Osteoblast (primary cell): ENCODE data around the gene LIPI. TPM values are rescaled to one million over a fixed set of nuclear protein-coding genes. Genes with fewer than 3 reads are reported as not detected.

Source experiments
- DNase-seq: peaks from one replicate; pipeline ENCODE4 v3.0.0; 2011; ENCODE audit warnings: low spot score, mixed read lengths; ENCODE audit not compliant: insufficient read length; ENCODE audit errors: missing footprints
- H2AFZ ChIP-seq: 2 replicates; pipeline ENCODE4 v1.6.0; 2011; ENCODE audit warnings: mild to moderate bottlenecking, low read length
- H3K27ac ChIP-seq: 2 replicates; pipeline ENCODE4 v1.5.1; 2011; ENCODE audit warnings: mild to moderate bottlenecking, low read depth, low read length, moderate library complexity
- H3K27me3 ChIP-seq: 2 replicates; pipeline ENCODE4 v1.6.0; 2012; ENCODE audit warnings: mild to moderate bottlenecking, control low read depth, inconsistent platforms, low read length, moderate library complexity; ENCODE audit not compliant: insufficient read depth
- H3K36me3 ChIP-seq: 2 replicates; pipeline ENCODE4 v1.5.1; 2011; ENCODE audit warnings: mild to moderate bottlenecking, low read length, control low read depth, moderate library complexity; ENCODE audit not compliant: insufficient read depth
- H3K4me1 ChIP-seq: 2 replicates; pipeline ENCODE4 v1.5.1; 2011; ENCODE audit warnings: mild to moderate bottlenecking, low read length, control low read depth, moderate library complexity; ENCODE audit not compliant: insufficient read depth
- H3K4me2 ChIP-seq: 2 replicates; pipeline ENCODE4 v1.6.0; 2011; ENCODE audit warnings: mild to moderate bottlenecking, low read length; ENCODE audit not compliant: insufficient read depth
- H3K4me3 ChIP-seq: fragments of 200-600 bp; sonication (generic); 3 replicates; pipeline ENCODE4 v1.5.1; 2012; ENCODE audit warnings: mild to moderate bottlenecking, low read length, inconsistent platforms; ENCODE audit not compliant: insufficient read depth
- H3K79me2 ChIP-seq: 2 replicates; pipeline ENCODE4 v1.6.0; 2012; ENCODE audit warnings: mild to moderate bottlenecking, low read length, control low read depth, inconsistent platforms; ENCODE audit not compliant: insufficient read depth
- H3K9me3 ChIP-seq: 2 replicates; pipeline ENCODE4 v1.5.1; 2011; ENCODE audit warnings: low read depth, low read length, control low read depth
- H4K20me1 ChIP-seq: 2 replicates; pipeline ENCODE4 v1.6.0; 2012; ENCODE audit warnings: mild to moderate bottlenecking, low read length, control low read depth; ENCODE audit not compliant: insufficient read depth
- total RNA-seq: library from RNA; depleted of rRNA; stranded (reverse); fragments of >200 nt; gene quantifications from 2 replicates; pipeline ENCODE4 v1.2.3, GENCODE V29; 2012
- TF ChIP-seq, protein P1 (sequence below): IDR thresholded peaks from 2 replicates; pipeline ENCODE4 v1.5.1; 2011; ENCODE audit warnings: mild to moderate bottlenecking, low read depth, low read length, moderate library complexity; ENCODE audit errors: extremely low read depth

LIPI gene
- total RNA-seq, 1 donor = not detected

DNA sequence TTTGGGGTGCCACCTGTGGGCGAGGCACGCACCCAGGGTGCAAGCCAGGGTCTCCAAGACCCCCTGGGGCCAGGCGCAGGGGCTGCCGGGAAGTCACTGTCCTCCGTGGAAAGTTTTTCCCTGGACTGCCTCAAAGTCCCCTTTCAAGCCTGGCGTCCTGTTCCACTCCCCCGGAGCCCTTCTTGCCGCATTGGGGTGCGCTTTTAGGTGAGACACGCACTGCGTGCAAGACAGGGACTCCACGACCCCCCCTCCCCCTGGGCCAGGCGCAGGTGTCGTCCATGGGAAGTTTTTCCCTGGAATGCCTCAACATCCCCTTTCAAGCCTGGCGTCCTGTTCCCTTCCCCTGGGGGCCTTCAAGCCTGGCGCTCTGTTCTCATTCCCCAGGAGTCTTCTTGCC, 137.1 kb downstream of the LIPI start:
- H3K27me3 ChIP-seq = no peaks in the 10 kb centered on the region
- H3K4me3 ChIP-seq = no peak overlapping the region
- H3K36me3 ChIP-seq = no peaks in the 10 kb centered on the region
- H3K79me2 ChIP-seq = no peaks in the 10 kb centered on the region
- no peaks in the 10 kb centered on the region for H3K9me3 ChIP-seq
- H4K20me1 ChIP-seq = no peaks in the 10 kb centered on the region
- TF ChIP-seq, protein P1, sequence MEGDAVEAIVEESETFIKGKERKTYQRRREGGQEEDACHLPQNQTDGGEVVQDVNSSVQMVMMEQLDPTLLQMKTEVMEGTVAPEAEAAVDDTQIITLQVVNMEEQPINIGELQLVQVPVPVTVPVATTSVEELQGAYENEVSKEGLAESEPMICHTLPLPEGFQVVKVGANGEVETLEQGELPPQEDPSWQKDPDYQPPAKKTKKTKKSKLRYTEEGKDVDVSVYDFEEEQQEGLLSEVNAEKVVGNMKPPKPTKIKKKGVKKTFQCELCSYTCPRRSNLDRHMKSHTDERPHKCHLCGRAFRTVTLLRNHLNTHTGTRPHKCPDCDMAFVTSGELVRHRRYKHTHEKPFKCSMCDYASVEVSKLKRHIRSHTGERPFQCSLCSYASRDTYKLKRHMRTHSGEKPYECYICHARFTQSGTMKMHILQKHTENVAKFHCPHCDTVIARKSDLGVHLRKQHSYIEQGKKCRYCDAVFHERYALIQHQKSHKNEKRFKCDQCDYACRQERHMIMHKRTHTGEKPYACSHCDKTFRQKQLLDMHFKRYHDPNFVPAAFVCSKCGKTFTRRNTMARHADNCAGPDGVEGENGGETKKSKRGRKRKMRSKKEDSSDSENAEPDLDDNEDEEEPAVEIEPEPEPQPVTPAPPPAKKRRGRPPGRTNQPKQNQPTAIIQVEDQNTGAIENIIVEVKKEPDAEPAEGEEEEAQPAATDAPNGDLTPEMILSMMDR = no peak
- H3K27ac ChIP-seq = no peak overlapping the region
- no peak for DNase-seq
- H3K4me1 ChIP-seq = no peaks in the 10 kb centered on the region
- no peak overlapping the region for H3K4me2 ChIP-seq
- no peak overlapping the region for H2AFZ ChIP-seq

DNA sequence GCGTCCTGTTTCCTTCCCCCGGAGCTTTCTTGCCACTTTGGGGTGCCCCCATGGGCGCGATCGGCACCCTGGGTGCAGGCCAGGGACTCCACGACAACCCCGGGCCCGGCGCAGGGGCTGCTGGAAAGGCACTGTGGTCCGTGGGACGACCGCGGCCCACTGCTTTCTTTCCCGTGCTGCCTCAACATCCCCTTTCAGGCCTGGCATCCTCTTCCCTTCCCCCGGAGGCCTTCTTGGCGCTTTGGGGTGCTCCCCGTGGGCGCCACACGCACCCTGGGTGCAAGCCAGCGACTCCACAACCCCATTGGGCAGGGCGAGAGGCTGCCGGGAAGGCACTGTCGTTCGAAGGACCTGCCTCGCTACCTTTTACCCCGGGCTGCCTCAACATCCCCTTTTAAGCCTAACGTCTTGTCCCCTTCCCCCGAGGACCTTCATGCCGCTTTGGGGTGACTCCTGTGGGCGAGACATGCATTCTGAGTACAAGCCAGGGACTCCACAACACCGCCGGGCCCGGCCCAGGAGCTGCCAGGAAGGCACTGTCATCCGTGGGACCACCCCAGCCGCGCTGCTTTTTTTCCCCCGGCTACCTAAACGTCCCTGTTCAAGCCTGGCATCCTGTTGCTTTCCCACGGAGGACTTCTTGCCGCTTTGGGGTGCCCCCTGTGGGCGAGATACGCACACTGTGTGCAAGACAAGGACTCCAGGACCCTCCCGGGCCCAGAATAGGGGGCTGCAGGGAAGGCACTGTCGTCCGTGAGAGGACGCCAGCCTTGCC, 137.8 kb downstream of the LIPI start:
- Histone ChIP-seq H3K9me3 (no peaks in the 10 kb centered on the region), H3K36me3 (no peaks in the 10 kb centered on the region), H3K4me2 (no peak overlapping the region), H3K79me2 (no peaks in the 10 kb centered on the region), H3K4me3 (no peak overlapping the region), H4K20me1 (no peaks in the 10 kb centered on the region), H3K27me3 (no peaks in the 10 kb centered on the region), H2AFZ (no peak overlapping the region), H3K27ac (no peak overlapping the region), H3K4me1 (no peaks in the 10 kb centered on the region)
- TF ChIP-seq, protein P1 = no peak
- DNase-seq = no peak

DNA sequence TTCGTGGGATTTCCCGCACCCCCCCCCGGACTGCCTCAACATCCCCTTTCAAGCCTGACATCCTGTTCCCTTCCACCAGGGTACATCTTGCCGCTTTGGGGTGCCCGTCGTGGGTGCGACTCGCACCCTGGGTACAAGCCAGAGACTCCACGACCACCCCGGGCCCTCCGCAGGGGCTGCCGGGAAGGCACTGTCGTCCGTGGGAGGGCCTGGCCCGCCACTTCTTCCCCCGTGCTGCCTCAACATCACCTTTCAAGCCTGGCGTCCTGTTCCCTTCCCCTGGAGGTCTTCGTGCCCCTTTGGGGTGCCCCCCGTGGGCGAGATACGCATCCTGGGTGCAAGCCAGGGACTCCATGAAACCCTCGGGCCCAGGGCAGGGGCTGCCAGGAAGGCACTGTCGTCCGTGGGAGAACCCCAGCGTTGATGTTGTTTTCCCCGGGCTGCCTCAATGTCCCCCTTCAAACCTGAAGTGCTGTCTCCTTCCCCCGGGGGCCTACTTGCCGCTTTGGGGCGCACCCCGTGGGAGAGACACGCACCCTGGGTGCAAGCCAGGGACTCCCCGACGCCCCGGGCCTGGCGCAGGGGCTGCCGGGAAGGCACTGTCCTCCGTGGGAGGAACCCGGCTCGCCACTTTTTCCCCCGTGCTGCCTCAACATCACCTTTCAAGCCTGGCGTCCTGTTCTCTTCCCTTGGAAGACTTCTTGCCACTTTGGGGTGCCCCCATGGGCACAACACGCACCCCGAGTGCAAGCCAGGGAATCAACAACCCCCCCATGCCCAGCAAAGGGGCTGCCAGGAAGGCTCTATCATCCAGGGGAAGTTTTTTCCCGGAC, 138.6 kb downstream of the LIPI start:
- Histone ChIP-seq H3K27me3 (no peaks in the 10 kb centered on the region), H2AFZ (no peak overlapping the region), H3K79me2 (no peaks in the 10 kb centered on the region), H3K4me1 (no peaks in the 10 kb centered on the region), H4K20me1 (no peaks in the 10 kb centered on the region), H3K36me3 (no peaks in the 10 kb centered on the region), H3K4me3 (no peak overlapping the region), H3K27ac (no peak overlapping the region), H3K9me3 (no peaks in the 10 kb centered on the region), H3K4me2 (no peak overlapping the region)
- no peak for DNase-seq
- TF ChIP-seq, protein P1 = no peak

DNA sequence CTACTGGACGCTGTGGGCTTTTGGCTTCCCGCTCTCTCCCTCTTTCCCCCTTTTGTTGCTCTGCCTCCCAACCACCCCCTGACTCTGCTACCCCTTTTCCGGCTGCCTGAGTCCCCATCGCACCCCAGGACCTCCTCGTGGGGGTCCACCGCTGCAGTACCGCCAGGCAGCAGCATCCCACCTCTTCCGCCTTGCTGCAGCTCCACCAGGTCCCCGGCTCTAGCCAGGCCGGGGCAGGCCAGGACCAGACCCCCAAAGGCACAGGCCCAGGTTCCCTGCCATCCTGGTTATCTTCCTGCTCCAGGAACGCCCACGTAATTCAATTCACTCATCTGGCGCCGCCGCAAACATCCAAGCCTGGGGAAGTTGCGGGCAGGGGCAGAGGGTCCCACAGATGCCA, 139.8 kb downstream of the LIPI start:
- no peaks in the 10 kb centered on the region for H3K27me3 ChIP-seq
- no peaks in the 10 kb centered on the region for H3K79me2 ChIP-seq
- no peaks in the 10 kb centered on the region for H3K36me3 ChIP-seq
- no peaks in the 10 kb centered on the region for H4K20me1 ChIP-seq
- no peak overlapping the region for H3K4me2 ChIP-seq
- TF ChIP-seq, protein P1 = no peak
- H3K4me3 ChIP-seq = no peak overlapping the region
- H3K27ac ChIP-seq = no peak overlapping the region
- H2AFZ ChIP-seq = no peak overlapping the region
- DNase-seq = no peak
- no peaks in the 10 kb centered on the region for H3K9me3 ChIP-seq
- no peaks in the 10 kb centered on the region for H3K4me1 ChIP-seq
